ENCODE measurements around the gene NANOS2.
"Not testable (repeated sequence)": the region's sequence is repeated elsewhere in the genome, so short reads cannot be mapped to it uniquely, and the experiment has no call there.

The NANOS2 gene

GRCh38 chr19:45927565-45928261, 13.1 kb upstream of the NANOS2 start:
- DNase-seq = peak; percentile 98

- peak; percentile 63 for DNase-seq
Measured at GRCh38 chr19:45924891-45925447, 10.4 kb upstream of the NANOS2 start.

GRCh38 chr19:45922281-45922680, 7.7 kb upstream of the NANOS2 start:
- DNase-seq = peak; percentile 80

GRCh38 chr19:45920458-45920857, 5.9 kb upstream of the NANOS2 start:
- no peak for DNase-seq

- peak; percentile 71 for DNase-seq
Measured at GRCh38 chr19:45919678-45920077, 5.1 kb upstream of the NANOS2 start.

GRCh38 chr19:45918721-45919120, 4.1 kb upstream of the NANOS2 start:
- no peak for DNase-seq

- DNase-seq = no peak
Measured at GRCh38 chr19:45917421-45918091, 3.0 kb upstream of the NANOS2 start.

- peak; percentile 67 for DNase-seq
Measured at GRCh38 chr19:45911291-45911690, 3.3 kb downstream of the NANOS2 start.

- DNase-seq = no peak
Measured at GRCh38 chr19:45908956-45909355, 5.6 kb downstream of the NANOS2 start.

GRCh38 chr19:45906221-45906620, 8.4 kb downstream of the NANOS2 start:
- no peak for DNase-seq

- DNase-seq = no peak
Measured at GRCh38 chr19:45905011-45905410, 9.6 kb downstream of the NANOS2 start.

- DNase-seq = peak; percentile 98
Measured at GRCh38 chr19:45902651-45903625, 11.6 kb downstream of the NANOS2 start.

GRCh38 chr19:45901912-45902650, 12.5 kb downstream of the NANOS2 start, which contains the start of gene MYPOP:
TSS of gene MYPOP (minus strand) at chr19:45902613. CDS start at chr19:45901773, 840 bp downstream.
- DNase-seq = no peak

GRCh38 chr19:45901432-45901911, 13.1 kb downstream of the NANOS2 start:
- DNase-seq = no peak

- DNase-seq = no peak
Measured at GRCh38 chr19:45900738-45901431, 13.7 kb downstream of the NANOS2 start.

- DNase-seq = no peak
Measured at GRCh38 chr19:45899919-45900589, 14.5 kb downstream of the NANOS2 start.

GRCh38 chr19:45899253-45899652, 15.3 kb downstream of the NANOS2 start:
- no peak for DNase-seq

GRCh38 chr19:45897261-45897812, 17.2 kb downstream of the NANOS2 start:
- no peak for DNase-seq

- not testable (repeated sequence) for DNase-seq
Measured at GRCh38 chr19:45895983-45896599, 18.5 kb downstream of the NANOS2 start.

- DNase-seq = no peak
Measured at GRCh38 chr19:45895519-45895972, 19.0 kb downstream of the NANOS2 start.

Data from islet precursor cell (in vitro differentiated cells).